A673 (cell line): ENCODE measurements around the gene PCGF6.

ENCODE experiments used
- CTCF ChIP-seq: fragments of 300-800, 200-600 bp; sonication (generic); conservative IDR thresholded peaks from 2 replicates; pipeline ENCODE4 v1.5.1; 2017; ENCODE audit warnings: low read depth, mild to moderate bottlenecking, antibody characterized with exemption, low read length, moderate library complexity, mixed read lengths
- EZH2 ChIP-seq: fragments of 200-600 bp; sonication (generic); IDR thresholded peaks from 2 replicates; pipeline ENCODE4 v1.6.1; 2017; ENCODE audit warnings: borderline replicate concordance, low read depth, mild to moderate bottlenecking, mixed read lengths, antibody characterized with exemption, low read length; ENCODE audit not compliant: poor library complexity, severe bottlenecking

- TF ChIP-seq CTCF (no peak), EZH2 (no peak)
Observed at GRCh38 chr10:103374263-103374662, 23.3 kb upstream of the PCGF6 start.
